Uterus (tissue), 4 donors: ENCODE results near the gene LIN7B. TPM values are rescaled to one million over a fixed set of nuclear protein-coding genes. Genes with fewer than 3 reads are reported as not detected.

Experiments
- DNase-seq, 2 donors: peaks; one replicate each; pipeline ENCODE4 v3.0.0-alpha.2; 2019 to 2020
- H3K27ac ChIP-seq, 2 donors: fragments of 200-600 bp; sonication (generic); 1 replicate in 1 of 2; 2 replicates in 1 of 2; pipeline ENCODE4 v1.5.1; 2016 to 2018
- H3K27me3 ChIP-seq, 2 donors: fragments of 200-600 bp; sonication (generic); one replicate each; pipeline ENCODE4 v1.5.1; 2018 to 2019; ENCODE audit warnings: control low read depth in 1 of 2
- H3K36me3 ChIP-seq, 2 donors: fragments of 200-600 bp; sonication (generic); one replicate each; pipeline ENCODE4 v1.5.1; 2019; ENCODE audit warnings: control low read depth in 1 of 2
- H3K4me1 ChIP-seq, 2 donors: fragments of 200-600 bp; sonication (generic); one replicate each; pipeline ENCODE4 v1.5.1; 2018 to 2019; ENCODE audit warnings: control low read depth in 1 of 2
- H3K4me3 ChIP-seq, 2 donors: fragments of 200-600 bp; sonication (generic); 1 replicate in 1 of 2; 2 replicates in 1 of 2; pipeline ENCODE4 v1.5.1; 2018 to 2019; ENCODE audit warnings: mild to moderate bottlenecking in 1 of 2
- H3K9me3 ChIP-seq, 2 donors: fragments of 200-600 bp; sonication (generic); one replicate each; pipeline ENCODE4 v1.5.1; 2019; ENCODE audit warnings: control low read depth in 1 of 2
- POLR2A ChIP-seq, 2 donors: fragments of 450-650 bp; IDR thresholded peaks; one replicate each; pipeline ENCODE4 v1.6.1; 2016; ENCODE audit warnings: antibody characterized with exemption in 2 of 2, mild to moderate bottlenecking in 1 of 2, moderate library complexity in 1 of 2
- intact Hi-C: fragments of 100-400 bp; cut with DNase I; formaldehyde crosslinking; loops from one replicate; pipeline ENCODE4 v1.15.1; 2023; ENCODE audit warnings: low total_unique reads
- total RNA-seq, 4 donors: library from RNA; depleted of rRNA in 3 of 4; stranded (reverse); fragments of >200 nt in 3 of 4; gene quantifications; one replicate each; pipeline versions ENCODE4 v1.1.0 to v1.2.4, GENCODE V29; 2014 to 2023
- TF ChIP-seq, protein P1 (sequence below), 4 experiments: fragments of 200-600 bp in 2 of 4; fragments of 450-650 bp in 2 of 4; sonication (generic) in 2 of 4; IDR thresholded peaks; one replicate each; pipeline ENCODE4 v1.5.1; 2016 to 2019; ENCODE audit warnings: antibody characterized with exemption in 4 of 4, mild to moderate bottlenecking in 2 of 4, moderate library complexity in 1 of 4
- donor health status: DM: yes; HTN: yes; CAD: no.

LIN7B gene, protein sequence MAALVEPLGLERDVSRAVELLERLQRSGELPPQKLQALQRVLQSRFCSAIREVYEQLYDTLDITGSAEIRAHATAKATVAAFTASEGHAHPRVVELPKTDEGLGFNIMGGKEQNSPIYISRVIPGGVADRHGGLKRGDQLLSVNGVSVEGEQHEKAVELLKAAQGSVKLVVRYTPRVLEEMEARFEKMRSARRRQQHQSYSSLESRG
- total RNA-seq = 10 to 100 TPM in 1 of 4 donors, 1 to 10 TPM in 2, not detected in 1; 5.1 to 15.2 (median 5.7) TPM

DNA sequence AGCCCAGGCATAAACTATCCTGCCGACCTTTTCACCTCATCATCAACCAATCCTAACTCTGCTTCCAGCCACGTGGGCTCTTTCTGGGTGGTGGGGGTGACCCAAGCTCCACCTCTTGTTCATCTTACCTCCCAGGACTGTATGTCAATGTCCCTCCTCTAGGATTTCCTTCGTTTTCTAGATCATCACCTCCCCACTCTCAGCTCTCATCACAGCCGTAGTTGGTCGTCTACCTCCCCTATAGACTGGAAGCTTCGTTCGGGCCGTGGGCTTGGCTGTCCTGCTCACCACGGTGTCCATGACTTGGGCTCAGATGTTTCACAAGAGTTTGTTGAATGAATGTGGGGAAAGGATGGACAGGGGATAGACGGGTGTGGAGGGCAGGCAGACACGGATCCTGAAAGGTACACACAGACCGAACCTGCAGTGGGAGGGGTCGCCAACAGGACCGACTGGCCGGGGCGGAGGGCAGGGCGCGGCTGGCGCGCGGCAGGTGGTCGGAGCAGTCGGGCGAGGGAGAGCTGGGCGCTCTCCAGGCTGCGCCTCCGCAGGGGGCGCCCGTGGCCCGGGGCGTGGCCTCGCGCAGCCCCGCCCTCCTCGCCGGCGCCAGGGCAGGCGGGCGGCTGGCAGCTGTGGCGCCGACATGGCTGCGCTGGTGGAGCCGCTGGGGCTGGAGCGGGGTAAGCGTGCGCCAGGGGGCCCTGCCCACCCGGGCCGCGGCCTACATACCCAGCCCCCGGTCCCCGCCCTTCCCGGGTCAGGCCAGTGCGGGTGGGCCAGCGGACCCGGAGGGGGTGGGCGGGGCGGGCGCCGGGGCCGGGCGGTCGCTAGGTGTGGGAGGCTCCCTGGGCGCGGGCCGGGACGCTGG lies at the start of gene LIN7B:
TSS of gene LIN7B (plus strand) at position 609 of the 868 bp plus-strand sequence. CDS start at position 644, 35 bp downstream.
- no peaks in the 10 kb centered on the region for H3K9me3 ChIP-seq
- intact Hi-C loops = no loop called here
- no peaks in the 10 kb centered on the region for H3K36me3 ChIP-seq
- H3K27me3 ChIP-seq = no peaks in the 10 kb centered on the region
- TF ChIP-seq, protein P1, sequence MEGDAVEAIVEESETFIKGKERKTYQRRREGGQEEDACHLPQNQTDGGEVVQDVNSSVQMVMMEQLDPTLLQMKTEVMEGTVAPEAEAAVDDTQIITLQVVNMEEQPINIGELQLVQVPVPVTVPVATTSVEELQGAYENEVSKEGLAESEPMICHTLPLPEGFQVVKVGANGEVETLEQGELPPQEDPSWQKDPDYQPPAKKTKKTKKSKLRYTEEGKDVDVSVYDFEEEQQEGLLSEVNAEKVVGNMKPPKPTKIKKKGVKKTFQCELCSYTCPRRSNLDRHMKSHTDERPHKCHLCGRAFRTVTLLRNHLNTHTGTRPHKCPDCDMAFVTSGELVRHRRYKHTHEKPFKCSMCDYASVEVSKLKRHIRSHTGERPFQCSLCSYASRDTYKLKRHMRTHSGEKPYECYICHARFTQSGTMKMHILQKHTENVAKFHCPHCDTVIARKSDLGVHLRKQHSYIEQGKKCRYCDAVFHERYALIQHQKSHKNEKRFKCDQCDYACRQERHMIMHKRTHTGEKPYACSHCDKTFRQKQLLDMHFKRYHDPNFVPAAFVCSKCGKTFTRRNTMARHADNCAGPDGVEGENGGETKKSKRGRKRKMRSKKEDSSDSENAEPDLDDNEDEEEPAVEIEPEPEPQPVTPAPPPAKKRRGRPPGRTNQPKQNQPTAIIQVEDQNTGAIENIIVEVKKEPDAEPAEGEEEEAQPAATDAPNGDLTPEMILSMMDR (IDR thresholded peaks at IDR 0.05) = peak in 3 of 4 experiments; percentile 67 to 79 (median 69)
- TF ChIP-seq POLR2A (IDR thresholded peaks at IDR 0.05) = peak in 1 of 2 donors; percentile 55
- H3K4me3 ChIP-seq = peak within 1 kb of the TSS; percentile 62 to 64
- DNase-seq = peak; percentile 40 to 70
- H3K4me1 ChIP-seq = peaks cover 0 to 5% of the 10 kb centered on the region in 2 donors
- H3K27ac ChIP-seq = peak within 1 kb of the TSS; percentile 70 to 75

DNA sequence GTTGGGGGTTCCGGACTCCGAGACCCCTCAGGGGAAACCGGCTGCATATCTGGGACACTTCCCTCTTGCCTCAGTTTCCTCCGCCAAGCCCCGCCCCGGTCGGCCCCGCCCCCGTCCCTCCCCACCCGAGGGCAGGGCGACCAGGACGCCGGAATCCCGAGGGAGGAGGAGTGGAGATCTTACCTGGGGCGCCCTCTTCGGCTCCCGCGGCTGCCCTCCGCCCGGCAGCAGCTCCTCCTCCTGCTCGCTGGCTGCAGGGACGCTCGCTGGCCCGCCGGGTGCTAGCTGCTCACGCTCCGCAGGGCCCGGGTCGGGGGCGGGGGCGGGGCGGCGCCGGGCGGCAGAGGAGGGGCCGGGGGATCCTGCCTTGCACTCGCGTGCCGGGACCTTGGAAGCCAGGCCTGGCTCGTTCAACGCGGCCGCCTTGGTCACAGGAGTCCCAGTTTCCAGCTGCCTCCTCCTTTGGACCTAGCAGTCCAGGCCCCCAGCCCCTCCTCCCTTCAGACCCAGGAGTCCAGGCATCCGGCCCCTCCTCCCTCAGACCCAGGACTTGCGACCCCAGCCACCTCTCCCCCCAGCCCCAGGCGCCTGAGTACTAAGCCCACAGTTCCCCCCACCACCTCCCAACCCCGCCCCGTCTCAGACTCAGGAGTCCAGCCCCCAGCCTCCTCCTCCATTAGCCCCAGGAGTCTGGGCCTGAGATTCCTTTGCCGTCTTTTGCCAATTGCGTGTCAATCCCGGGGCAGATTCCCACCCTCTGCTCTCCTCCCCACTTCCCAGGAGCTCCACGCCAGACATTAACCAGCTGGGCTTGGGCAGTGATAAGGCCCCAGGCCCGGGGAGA lies 49.2 kb upstream of the LIN7B start, which contains the start of gene NTF4:
TSS of gene NTF4 (minus strand) at position 51 of the 844 bp plus-strand sequence. CDS start 2,821 bp downstream, outside the sequence.
- no peak for DNase-seq
- H3K27ac ChIP-seq = no peak within 1 kb of the TSS
- TF ChIP-seq, protein P1 (IDR thresholded peaks at IDR 0.05) = no peak
- no peak for TF ChIP-seq POLR2A (IDR thresholded peaks at IDR 0.05)
- intact Hi-C loops = no loop called here
- H3K4me1 ChIP-seq = no peaks in the 10 kb centered on the region
- no peaks in the 10 kb centered on the region for H3K36me3 ChIP-seq
- no peaks in the 10 kb centered on the region for H3K27me3 ChIP-seq
- H3K9me3 ChIP-seq = no peaks in the 10 kb centered on the region
- H3K4me3 ChIP-seq = no peak within 1 kb of the TSS

DNA sequence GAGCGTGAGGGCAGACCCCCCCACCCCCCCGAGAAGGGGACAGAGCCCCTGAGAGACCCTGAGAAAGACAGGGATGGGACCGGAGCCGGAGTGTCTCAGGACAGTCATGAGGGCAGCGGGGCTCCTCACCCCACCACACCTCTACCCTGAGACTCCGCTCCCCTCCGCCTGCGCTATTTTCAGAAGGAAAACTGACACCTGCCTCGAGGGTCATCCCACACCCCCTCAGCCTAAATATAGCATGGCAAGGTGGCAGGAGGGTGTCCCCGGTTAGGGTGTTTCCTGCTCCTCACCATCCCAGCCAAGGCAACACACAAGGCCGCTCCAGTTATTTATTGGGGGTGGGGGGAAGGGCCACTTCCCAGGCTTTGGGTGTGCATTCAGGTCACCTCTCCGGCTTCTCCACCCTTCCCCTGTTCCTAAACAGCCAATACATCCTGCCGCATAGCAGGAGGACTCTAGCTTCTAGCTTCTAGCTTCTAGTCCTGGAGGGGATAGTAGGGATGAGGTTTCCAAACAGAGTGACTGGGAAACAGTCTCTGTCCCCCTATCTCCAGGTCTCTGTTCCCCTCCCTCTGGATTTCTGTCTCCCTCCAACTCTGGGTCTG lies 48.2 kb upstream of the LIN7B start:
- TF ChIP-seq, protein P1 (IDR thresholded peaks at IDR 0.05) = no peak
- TF ChIP-seq POLR2A (IDR thresholded peaks at IDR 0.05) = no peak
- Histone ChIP-seq H3K27me3 (no peaks in the 10 kb centered on the region), H3K36me3 (no peaks in the 10 kb centered on the region), H3K4me1 (no peaks in the 10 kb centered on the region), H3K27ac (no peak overlapping the region), H3K4me3 (no peak overlapping the region), H3K9me3 (no peaks in the 10 kb centered on the region)
- DNase-seq = no peak
- intact Hi-C loops = no loop called here

DNA sequence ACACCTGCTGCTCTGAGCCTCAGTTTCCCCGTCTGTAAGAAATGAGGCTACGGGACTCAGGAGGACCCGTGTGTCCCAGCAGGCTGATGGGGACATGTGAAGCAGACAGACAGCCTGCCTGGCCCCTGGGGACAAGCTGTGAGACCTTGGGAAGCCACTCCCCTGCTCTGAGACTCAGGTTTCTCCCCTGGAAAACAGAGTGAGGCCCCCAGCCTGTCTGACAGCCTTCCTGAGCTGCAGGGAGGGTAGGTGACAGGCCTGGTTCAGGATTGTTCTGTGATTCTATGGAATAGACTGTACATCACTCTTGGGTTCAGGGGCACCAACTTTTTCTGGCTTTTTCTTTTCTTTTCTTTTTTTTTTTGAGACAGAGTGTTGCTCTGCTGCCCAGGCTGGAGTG lies 46.6 kb upstream of the LIN7B start:
- no peak overlapping the region for H3K27ac ChIP-seq
- H3K4me3 ChIP-seq = no peak overlapping the region
- TF ChIP-seq, protein P1 (IDR thresholded peaks at IDR 0.05) = no peak
- TF ChIP-seq POLR2A (IDR thresholded peaks at IDR 0.05) = no peak
- H3K27me3 ChIP-seq = peaks cover 8 to 10% of the 10 kb centered on the region in 2 donors
- intact Hi-C loops = no loop called here
- H3K36me3 ChIP-seq = no peaks in the 10 kb centered on the region
- no peak for DNase-seq
- H3K4me1 ChIP-seq = peaks cover 0 to 7% of the 10 kb centered on the region in 2 donors
- no peaks in the 10 kb centered on the region for H3K9me3 ChIP-seq
